Endothelial cell of umbilical vein (primary cell): ENCODE data around the gene PTPRD. TPM values are rescaled to one million over a fixed set of nuclear protein-coding genes. Genes with fewer than 3 reads are reported as not detected.

Experiments
- BruUV-seq: library from RNA; stranded (reverse); fragments of 400-500 nt; replicated peaks from 2 replicates; lab custom pipeline; 2021; lab: Mats Ljungman, UMichigan
- CTCF ChIA-PET: fragments of 300-600, 350-600 bp; sonication (Branson Sonifier 250); formaldehyde crosslinking; loops from one replicate; lab custom pipeline; 2021; ENCODE audit warnings: antibody characterized with exemption, inconsistent platforms; lab: Charles Lee
- POLR2A ChIA-PET: fragments of 300-600, 350-600 bp; sonication (Branson Sonifier 250); formaldehyde crosslinking; loops from one replicate; lab custom pipeline; 2021; ENCODE audit warnings: antibody characterized with exemption, inconsistent platforms; lab: Charles Lee
- DNase-seq: peaks from one replicate; pipeline ENCODE4 v3.0.0-alpha.2; 2011; ENCODE audit warnings: low read depth, low spot score
- FAIRE-seq: peaks from 2 replicates; lab custom pipeline; 2011; peaks lifted over from hg19 to GRCh38; lab: Jason Lieb, UNC
- H2AFZ ChIP-seq: 2 replicates; pipeline ENCODE4 v1.6.0; 2012; ENCODE audit warnings: low read depth, low read length, control low read depth, inconsistent platforms
- H3K27ac ChIP-seq: 2 replicates; pipeline ENCODE4 v1.5.1; 2011; ENCODE audit warnings: low read depth, mild to moderate bottlenecking, control low read depth, low read length, moderate library complexity; ENCODE audit not compliant: insufficient read depth
- H3K27me3 ChIP-seq, 2 experiments: 2 replicates each; pipeline versions ENCODE4 v1.6.0 to v1.6.1; 2011; ENCODE audit warnings: low read length in 2 of 2, mixed read lengths in 1 of 2; ENCODE audit not compliant: control insufficient read depth in 2 of 2, insufficient read depth in 2 of 2
- H3K36me3 ChIP-seq, 2 experiments: 2 replicates in 1 of 2; 3 replicates in 1 of 2; pipeline ENCODE4 v1.5.1; 2011; ENCODE audit warnings: low read length in 2 of 2, mild to moderate bottlenecking in 1 of 2, moderate library complexity in 1 of 2; ENCODE audit not compliant: control insufficient read depth in 2 of 2, insufficient read depth in 2 of 2; ENCODE audit errors: extremely low read depth in 1 of 2
- H3K4me1 ChIP-seq: 3 replicates; pipeline ENCODE4 v1.5.1; 2011; ENCODE audit warnings: mild to moderate bottlenecking, low read length; ENCODE audit not compliant: control insufficient read depth, insufficient read depth; ENCODE audit errors: extremely low read depth
- H3K4me2 ChIP-seq: 2 replicates; pipeline ENCODE4 v1.6.1; 2011; ENCODE audit warnings: low read length, control low read depth, mixed read lengths; ENCODE audit not compliant: insufficient read depth
- H3K4me3 ChIP-seq, 3 experiments: fragments of 200-600 bp in 1 of 3; sonication (generic), shearing (Covaris generic) in 1 of 3; replicated peaks in 1 of 3; 2 replicates each; pipeline ENCODE4 v1.5.1; 2011 to 2016; ENCODE audit warnings: control low read depth in 3 of 3, low read length in 3 of 3, mild to moderate bottlenecking in 2 of 3, inconsistent platforms in 1 of 3, low read depth in 1 of 3, moderate library complexity in 1 of 3; ENCODE audit not compliant: insufficient read depth in 1 of 3
- H3K79me2 ChIP-seq: 2 replicates; pipeline ENCODE4 v1.6.0; 2012; ENCODE audit warnings: low read length, inconsistent platforms; ENCODE audit not compliant: control insufficient read depth, insufficient read depth
- H3K9ac ChIP-seq: replicated peaks from 2 replicates; pipeline ENCODE3; 2011; ENCODE audit warnings: low read length, control low read depth; ENCODE audit not compliant: insufficient read depth; ENCODE audit errors: extremely low read depth
- H3K9me1 ChIP-seq: replicated peaks from 3 replicates; pipeline ENCODE4 v1.6.0; 2011; ENCODE audit warnings: mild to moderate bottlenecking, low read length; ENCODE audit not compliant: control insufficient read depth, insufficient read depth; ENCODE audit errors: extremely low read depth
- H3K9me3 ChIP-seq: replicated peaks from 2 replicates; pipeline ENCODE4 v1.5.1; 2012; ENCODE audit warnings: low read length, inconsistent platforms; ENCODE audit not compliant: control insufficient read depth, insufficient read depth
- H4K20me1 ChIP-seq: replicated peaks from 2 replicates; pipeline ENCODE3; 2011; ENCODE audit warnings: mild to moderate bottlenecking, low read length; ENCODE audit not compliant: control insufficient read depth, insufficient read depth; ENCODE audit errors: extremely low read depth
- EZH2 ChIP-seq: IDR thresholded peaks from 2 replicates; pipeline ENCODE4 v1.6.1; 2012; ENCODE audit warnings: borderline replicate concordance, low read depth, mild to moderate bottlenecking, moderate library complexity, low read length, inconsistent platforms; ENCODE audit not compliant: severe bottlenecking
- FOS ChIP-seq: IDR thresholded peaks from 2 replicates; pipeline ENCODE4 v1.6.1; 2011; ENCODE audit warnings: mild to moderate bottlenecking, low read length, moderate library complexity, borderline replicate concordance; ENCODE audit not compliant: insufficient read depth
- GATA2 ChIP-seq: IDR thresholded peaks from 2 replicates; pipeline ENCODE4 v1.7.0; 2011; ENCODE audit warnings: low read depth, mild to moderate bottlenecking, moderate library complexity, mixed read lengths, low read length; ENCODE audit not compliant: insufficient read length, insufficient read depth
- JUN ChIP-seq: IDR thresholded peaks from 2 replicates; pipeline ENCODE4 v1.6.1; 2011; ENCODE audit warnings: borderline replicate concordance, low read depth; ENCODE audit not compliant: insufficient read length, insufficient read depth
- MYC ChIP-seq: IDR thresholded peaks from one replicate; pipeline ENCODE4 v1.6.1; 2011; ENCODE audit warnings: mild to moderate bottlenecking, low read depth, low read length
- POLR2A ChIP-seq: IDR thresholded peaks from 2 replicates; pipeline ENCODE4 v1.6.1; 2012; ENCODE audit warnings: low read depth, mild to moderate bottlenecking, control low read depth, low read length
- POLR2AphosphoS5 ChIP-seq: IDR thresholded peaks from 2 replicates; pipeline ENCODE4 v1.6.1; 2012; ENCODE audit warnings: low read depth, mild to moderate bottlenecking, control low read depth, low read length, moderate library complexity; ENCODE audit not compliant: insufficient read depth
- dilution Hi-C: fragments of 300-500 bp; cut with MboI; formaldehyde crosslinking; loops from one replicate; pipeline ENCODE4 v1.15.0; 2019; ENCODE audit warnings: low sequenced_read_pairs; ENCODE audit not compliant: extremely low pct_ligation_motif_present
- intact Hi-C: fragments of 100-400 bp; cut with micrococcal nuclease; formaldehyde crosslinking; loops from one replicate; pipeline ENCODE4 v1.10.0; 2022
- polyA plus RNA-seq, 4 experiments: library from polyadenylated mRNA; depleted of rRNA in 3 of 4; stranded (reverse) in 3 of 4; unstranded in 1 of 4; fragments of >200 nt; gene quantifications; 2 replicates each; pipeline versions ENCODE4 v1.2.1 to v1.2.3, GENCODE V29; 2011 to 2012; ENCODE audit warnings: missing spikeins in 1 of 4
- total RNA-seq: library from RNA; stranded (reverse); gene quantifications from 2 replicates; pipeline ENCODE4 v1.2.3, GENCODE V29; 2021
- TF ChIP-seq, protein P1 (sequence below), 2 donors: IDR thresholded peaks; 1 replicate in 1 of 2; 2 replicates in 1 of 2; pipeline ENCODE4 v1.5.1; 2011; ENCODE audit warnings: low read length in 2 of 2, mild to moderate bottlenecking in 2 of 2, moderate library complexity in 2 of 2, control low read depth in 1 of 2, inconsistent platforms in 1 of 2, low read depth in 1 of 2; ENCODE audit not compliant: insufficient read depth in 1 of 2; ENCODE audit errors: extremely low read depth in 1 of 2
- TF ChIP-seq, protein P2 (sequence below): IDR thresholded peaks from 2 replicates; pipeline ENCODE4 v1.6.1; 2011; ENCODE audit not compliant: insufficient read depth, insufficient read length

The PTPRD gene
- total and polyA plus RNA-seq, 2 donors (not counting 3 experiments of a cell fraction or from before 2014, with no cell fraction given) = 5.5 to 5.7 TPM

DNA sequence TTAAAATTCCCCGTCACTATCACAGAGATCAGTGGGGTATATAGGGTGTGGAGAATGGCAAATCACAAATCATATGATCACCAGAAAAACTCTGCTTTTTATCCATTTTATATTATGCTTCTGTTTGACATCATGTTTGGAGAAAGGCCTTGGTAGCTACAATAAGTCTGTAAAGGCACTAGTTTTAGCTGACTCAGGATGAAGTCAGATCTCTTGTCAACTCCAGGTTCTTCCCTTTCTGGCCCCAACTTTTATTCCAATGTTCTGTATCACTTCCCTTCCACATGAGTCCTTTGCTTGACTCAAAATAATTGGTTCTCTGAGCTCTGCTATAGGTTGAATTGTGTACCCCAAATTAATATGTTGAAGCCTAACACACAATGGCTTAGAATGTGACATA lies 484.9 kb downstream of the PTPRD start:
- Histone ChIP-seq H3K9me1 (no peaks in the 10 kb centered on the region), H3K79me2 (no peaks in the 10 kb centered on the region), H3K4me2 (no peak overlapping the region), H4K20me1 (no peaks in the 10 kb centered on the region), H3K27ac (no peak overlapping the region), H3K4me3 (no peak overlapping the region), H3K36me3 (no peaks in the 10 kb centered on the region), H3K27me3 (no peaks in the 10 kb centered on the region), H2AFZ (no peak overlapping the region), H3K9ac (no peak overlapping the region), H3K9me3 (no peaks in the 10 kb centered on the region), H3K4me1 (no peaks in the 10 kb centered on the region)
- intact Hi-C loops (no loop called here), dilution Hi-C loops (no loop called here)
- POLR2A ChIA-PET = no interaction called here
- no peak for TF ChIP-seq JUN
- TF ChIP-seq, protein P1, sequence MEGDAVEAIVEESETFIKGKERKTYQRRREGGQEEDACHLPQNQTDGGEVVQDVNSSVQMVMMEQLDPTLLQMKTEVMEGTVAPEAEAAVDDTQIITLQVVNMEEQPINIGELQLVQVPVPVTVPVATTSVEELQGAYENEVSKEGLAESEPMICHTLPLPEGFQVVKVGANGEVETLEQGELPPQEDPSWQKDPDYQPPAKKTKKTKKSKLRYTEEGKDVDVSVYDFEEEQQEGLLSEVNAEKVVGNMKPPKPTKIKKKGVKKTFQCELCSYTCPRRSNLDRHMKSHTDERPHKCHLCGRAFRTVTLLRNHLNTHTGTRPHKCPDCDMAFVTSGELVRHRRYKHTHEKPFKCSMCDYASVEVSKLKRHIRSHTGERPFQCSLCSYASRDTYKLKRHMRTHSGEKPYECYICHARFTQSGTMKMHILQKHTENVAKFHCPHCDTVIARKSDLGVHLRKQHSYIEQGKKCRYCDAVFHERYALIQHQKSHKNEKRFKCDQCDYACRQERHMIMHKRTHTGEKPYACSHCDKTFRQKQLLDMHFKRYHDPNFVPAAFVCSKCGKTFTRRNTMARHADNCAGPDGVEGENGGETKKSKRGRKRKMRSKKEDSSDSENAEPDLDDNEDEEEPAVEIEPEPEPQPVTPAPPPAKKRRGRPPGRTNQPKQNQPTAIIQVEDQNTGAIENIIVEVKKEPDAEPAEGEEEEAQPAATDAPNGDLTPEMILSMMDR (IDR thresholded peaks at IDR 0.05; ENCODE audit: extremely low read depth in 1 of 2, insufficient read depth in 1 of 2, low read depth in 1 of 2, low read length in 2 of 2) = no peak
- TF ChIP-seq POLR2A = no peak
- no peak for TF ChIP-seq EZH2
- no peak for TF ChIP-seq MYC
- TF ChIP-seq, protein P2, sequence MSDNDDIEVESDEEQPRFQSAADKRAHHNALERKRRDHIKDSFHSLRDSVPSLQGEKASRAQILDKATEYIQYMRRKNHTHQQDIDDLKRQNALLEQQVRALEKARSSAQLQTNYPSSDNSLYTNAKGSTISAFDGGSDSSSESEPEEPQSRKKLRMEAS = no peak
- BruUV-seq = no TSS peak
- CTCF ChIA-PET = no interaction called here
- DNase-seq = no peak
- FAIRE-seq = no peak

DNA sequence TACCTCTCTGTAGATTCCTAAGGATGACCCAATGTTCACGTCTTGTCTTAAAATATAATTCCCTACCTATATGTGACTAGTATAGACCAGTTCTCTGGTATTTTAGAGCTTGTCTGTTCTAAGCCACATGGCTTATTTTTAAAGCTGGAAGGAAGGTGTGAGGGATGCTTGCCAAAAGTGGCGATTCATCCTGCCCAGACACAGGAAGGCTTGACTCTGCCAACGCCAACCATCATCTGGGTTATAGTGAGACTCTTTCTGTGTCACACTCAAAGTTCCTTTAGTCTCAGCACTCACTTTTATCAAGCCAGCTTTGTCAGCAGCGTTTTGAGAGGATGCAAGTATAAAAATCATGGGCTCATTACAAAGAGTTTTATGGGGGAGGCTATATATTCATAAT lies 500.0 kb downstream of the PTPRD start:
- no peak overlapping the region for H3K9ac ChIP-seq
- intact Hi-C loops (no loop called here), dilution Hi-C loops (no loop called here)
- BruUV-seq = no TSS peak
- no peaks in the 10 kb centered on the region for H4K20me1 ChIP-seq
- ChIA-PET CTCF (no interaction called here), POLR2A (no interaction called here)
- H3K4me1 ChIP-seq = no peaks in the 10 kb centered on the region
- TF ChIP-seq FOS (no peak), EZH2 (no peak), POLR2A (no peak), JUN (no peak), MYC (no peak), GATA2 (no peak), POLR2AphosphoS5 (no peak)
- H3K79me2 ChIP-seq = no peaks in the 10 kb centered on the region
- H3K27me3 ChIP-seq = no peaks in the 10 kb centered on the region
- peak; percentile 47 for FAIRE-seq
- H3K9me1 ChIP-seq = no peaks in the 10 kb centered on the region
- no peak overlapping the region for H3K4me2 ChIP-seq
- no peak for DNase-seq
- no peak overlapping the region for H3K4me3 ChIP-seq
- H3K9me3 ChIP-seq = no peaks in the 10 kb centered on the region
- no peak overlapping the region for H2AFZ ChIP-seq
- no peaks in the 10 kb centered on the region for H3K36me3 ChIP-seq
- H3K27ac ChIP-seq = no peak overlapping the region
